Measurements from ENCODE around the gene D2HGDH. TPM values are rescaled to one million over a fixed set of nuclear protein-coding genes. Genes with fewer than 3 reads are reported as not detected.
"Not testable (repeated sequence)": the region's sequence is repeated elsewhere in the genome, so short reads cannot be mapped to it uniquely, and the experiment has no call there.

D2HGDH gene
- total and polyA plus RNA-seq, 2 donors from 2014 or later, result 37.0 to 49.3 TPM

DNA sequence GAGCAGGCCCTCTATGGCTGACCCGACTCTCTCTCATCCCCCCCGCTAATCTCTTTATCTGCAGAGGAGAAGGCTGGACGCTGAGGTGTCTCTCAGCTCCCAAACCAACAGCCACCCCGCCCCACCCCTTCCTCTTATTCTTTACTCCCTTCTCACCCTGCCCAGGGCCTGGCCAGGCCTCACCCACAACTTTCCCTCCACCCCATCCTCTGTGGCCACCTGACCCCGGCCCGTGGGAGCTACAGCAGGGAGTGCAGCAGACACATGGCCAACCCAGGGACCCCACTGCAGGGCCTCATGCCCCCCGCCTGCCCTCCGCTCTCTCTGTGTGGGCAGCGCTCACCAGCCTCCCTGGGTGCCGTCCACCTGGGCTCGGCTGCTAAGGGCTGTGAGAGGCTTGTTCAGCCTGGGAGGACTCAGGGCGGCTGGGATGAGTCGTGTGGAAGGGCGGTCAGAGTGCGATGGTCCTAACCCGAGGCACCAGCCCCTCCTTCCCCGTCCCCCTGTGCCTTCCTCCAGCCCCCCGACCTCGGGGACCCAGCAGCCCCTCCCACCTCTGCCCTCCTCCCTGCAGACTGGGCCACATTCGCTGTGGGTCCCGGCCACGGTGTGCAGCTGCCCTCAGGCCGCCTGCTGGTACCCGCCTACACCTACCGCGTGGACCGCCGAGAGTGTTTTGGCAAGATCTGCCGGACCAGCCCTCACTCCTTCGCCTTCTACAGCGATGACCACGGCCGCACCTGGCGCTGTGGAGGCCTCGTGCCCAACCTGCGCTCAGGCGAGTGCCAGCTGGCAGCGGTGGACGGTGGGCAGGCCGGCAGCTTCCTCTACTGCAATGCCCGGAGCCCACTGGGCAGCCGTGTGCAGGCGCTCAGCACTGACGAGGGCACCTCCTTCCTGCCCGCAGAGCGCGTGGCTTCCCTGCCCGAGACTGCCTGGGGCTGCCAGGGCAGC lies 81.3 kb downstream of the D2HGDH start:
- DNase-seq (peak in 2 of 5 donors; percentile 57 to 72), FAIRE-seq (no peak)
- H3K4me3 ChIP-seq (ENCODE audit: low read length in 3 of 3), result no peak overlapping the region
- H3K36me3 ChIP-seq (ENCODE audit: control insufficient read depth in 2 of 3, insufficient read depth in 3 of 3, low read length in 3 of 3), result no peaks in the 10 kb centered on the region
- H3K4me1 ChIP-seq (ENCODE audit: control insufficient read depth in 2 of 3, insufficient read depth in 2 of 3, low read depth in 1 of 3, low read length in 3 of 3), result peaks cover 0 to 3% (median 0%) of the 10 kb centered on the region in 3 donors
- TF ChIP-seq, protein P1, sequence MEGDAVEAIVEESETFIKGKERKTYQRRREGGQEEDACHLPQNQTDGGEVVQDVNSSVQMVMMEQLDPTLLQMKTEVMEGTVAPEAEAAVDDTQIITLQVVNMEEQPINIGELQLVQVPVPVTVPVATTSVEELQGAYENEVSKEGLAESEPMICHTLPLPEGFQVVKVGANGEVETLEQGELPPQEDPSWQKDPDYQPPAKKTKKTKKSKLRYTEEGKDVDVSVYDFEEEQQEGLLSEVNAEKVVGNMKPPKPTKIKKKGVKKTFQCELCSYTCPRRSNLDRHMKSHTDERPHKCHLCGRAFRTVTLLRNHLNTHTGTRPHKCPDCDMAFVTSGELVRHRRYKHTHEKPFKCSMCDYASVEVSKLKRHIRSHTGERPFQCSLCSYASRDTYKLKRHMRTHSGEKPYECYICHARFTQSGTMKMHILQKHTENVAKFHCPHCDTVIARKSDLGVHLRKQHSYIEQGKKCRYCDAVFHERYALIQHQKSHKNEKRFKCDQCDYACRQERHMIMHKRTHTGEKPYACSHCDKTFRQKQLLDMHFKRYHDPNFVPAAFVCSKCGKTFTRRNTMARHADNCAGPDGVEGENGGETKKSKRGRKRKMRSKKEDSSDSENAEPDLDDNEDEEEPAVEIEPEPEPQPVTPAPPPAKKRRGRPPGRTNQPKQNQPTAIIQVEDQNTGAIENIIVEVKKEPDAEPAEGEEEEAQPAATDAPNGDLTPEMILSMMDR (IDR thresholded peaks at IDR 0.05; ENCODE audit: borderline replicate concordance, extremely low read depth, insufficient read depth), result no peak
- no peak overlapping the region for H3K27ac ChIP-seq (ENCODE audit: low read depth in 2 of 2, low read length in 2 of 2)
- H3K27me3 ChIP-seq (ENCODE audit: control insufficient read depth, insufficient read depth, low read length), result no peaks in the 10 kb centered on the region
- no peak overlapping the region for H3K9ac ChIP-seq (ENCODE audit: low read length in 3 of 3)
- no peaks in the 10 kb centered on the region for H3K9me3 ChIP-seq (ENCODE audit: control insufficient read depth in 2 of 3, insufficient read depth in 1 of 3, low read length in 3 of 3)
- intact Hi-C loops (cut with DNase I), result no loop called here

DNA sequence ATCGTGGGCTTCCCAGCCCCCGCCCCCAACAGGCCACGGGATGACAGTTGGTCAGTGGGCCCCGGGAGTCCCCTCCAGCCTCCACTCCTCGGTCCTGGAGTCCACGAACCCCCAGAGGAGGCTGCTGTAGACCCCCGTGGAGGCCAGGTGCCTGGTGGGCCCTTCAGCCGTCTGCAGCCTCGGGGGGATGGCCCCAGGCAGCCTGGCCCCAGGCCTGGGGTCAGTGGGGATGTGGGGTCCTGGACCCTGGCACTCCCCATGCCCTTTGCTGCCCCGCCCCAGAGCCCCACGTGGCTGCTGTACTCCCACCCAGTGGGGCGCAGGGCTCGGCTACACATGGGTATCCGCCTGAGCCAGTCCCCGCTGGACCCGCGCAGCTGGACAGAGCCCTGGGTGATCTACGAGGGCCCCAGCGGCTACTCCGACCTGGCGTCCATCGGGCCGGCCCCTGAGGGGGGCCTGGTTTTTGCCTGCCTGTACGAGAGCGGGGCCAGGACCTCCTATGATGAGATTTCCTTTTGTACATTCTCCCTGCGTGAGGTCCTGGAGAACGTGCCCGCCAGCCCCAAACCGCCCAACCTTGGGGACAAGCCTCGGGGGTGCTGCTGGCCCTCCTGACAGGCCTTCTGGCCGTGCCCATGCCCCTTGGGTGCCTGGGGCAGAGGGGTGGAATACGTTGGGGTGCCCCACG lies 82.1 kb downstream of the D2HGDH start:
- no peaks in the 10 kb centered on the region for H3K27me3 ChIP-seq (ENCODE audit: control insufficient read depth, insufficient read depth, low read length)
- H3K4me1 ChIP-seq (ENCODE audit: control insufficient read depth in 2 of 3, insufficient read depth in 2 of 3, low read depth in 1 of 3, low read length in 3 of 3), result no peaks in the 10 kb centered on the region
- H3K9me3 ChIP-seq (ENCODE audit: control insufficient read depth in 2 of 3, insufficient read depth in 1 of 3, low read length in 3 of 3), result no peaks in the 10 kb centered on the region
- no peak overlapping the region for H3K27ac ChIP-seq (ENCODE audit: low read depth in 2 of 2, low read length in 2 of 2)
- FAIRE-seq, result no peak
- H3K36me3 ChIP-seq (ENCODE audit: control insufficient read depth in 2 of 3, insufficient read depth in 3 of 3, low read length in 3 of 3), result no peaks in the 10 kb centered on the region
- H3K9ac ChIP-seq (ENCODE audit: low read length in 3 of 3), result no peak overlapping the region
- H3K4me3 ChIP-seq (ENCODE audit: low read length in 3 of 3), result no peak overlapping the region
- intact Hi-C loops (cut with DNase I), result no loop called here
- peak in 1 of 5 donors; percentile 69 for DNase-seq
- TF ChIP-seq, protein P1 (IDR thresholded peaks at IDR 0.05; ENCODE audit: borderline replicate concordance, extremely low read depth, insufficient read depth), result no peak

DNA sequence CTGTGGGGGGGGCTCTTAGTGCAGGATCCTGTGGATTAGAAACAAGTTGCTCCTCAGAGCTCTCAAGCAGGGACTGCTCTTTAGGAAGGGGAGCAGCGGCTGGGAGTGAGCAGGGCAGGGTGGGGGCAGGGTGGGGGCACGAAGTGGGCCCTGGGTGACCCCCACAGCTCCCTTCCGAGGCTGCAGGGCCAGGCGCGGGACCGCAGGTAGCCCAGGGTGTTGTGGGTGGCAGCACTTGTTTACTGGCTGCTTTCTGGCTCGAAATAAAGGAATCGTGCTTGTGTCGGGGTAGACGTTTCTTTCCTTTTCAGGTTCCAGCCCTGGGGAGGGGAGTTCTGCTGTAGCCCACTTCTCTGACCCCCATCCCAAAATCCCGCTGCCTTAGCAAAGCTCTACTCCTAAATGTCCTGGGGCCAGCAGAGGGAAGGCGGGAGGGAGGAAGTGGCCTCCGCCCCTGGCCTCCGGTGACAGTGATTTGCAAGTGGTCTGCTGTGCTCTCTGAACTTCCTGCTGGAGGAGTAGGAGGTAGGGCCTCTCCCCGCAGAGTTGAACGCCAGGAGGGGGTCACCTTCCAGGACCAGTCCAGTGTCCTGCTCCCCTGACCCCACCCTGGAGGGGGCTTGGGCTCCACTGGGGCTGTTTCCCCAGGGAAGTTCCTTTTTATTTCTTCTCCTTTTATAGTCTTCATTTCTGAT lies 82.8 kb downstream of the D2HGDH start:
- H3K4me3 ChIP-seq (ENCODE audit: low read length in 3 of 3), result no peak overlapping the region
- no peak overlapping the region for H3K9ac ChIP-seq (ENCODE audit: low read length in 3 of 3)
- no peak for FAIRE-seq
- no peaks in the 10 kb centered on the region for H3K4me1 ChIP-seq (ENCODE audit: control insufficient read depth in 2 of 3, insufficient read depth in 2 of 3, low read depth in 1 of 3, low read length in 3 of 3)
- no peaks in the 10 kb centered on the region for H3K36me3 ChIP-seq (ENCODE audit: control insufficient read depth in 2 of 3, insufficient read depth in 3 of 3, low read length in 3 of 3)
- H3K9me3 ChIP-seq (ENCODE audit: control insufficient read depth in 2 of 3, insufficient read depth in 1 of 3, low read length in 3 of 3), result no peaks in the 10 kb centered on the region
- no peak overlapping the region for H3K27ac ChIP-seq (ENCODE audit: low read depth in 2 of 2, low read length in 2 of 2)
- intact Hi-C loops (cut with DNase I), result no loop called here
- DNase-seq, result peak in 2 of 5 donors; percentile 52 to 55
- TF ChIP-seq, protein P1 (IDR thresholded peaks at IDR 0.05; ENCODE audit: borderline replicate concordance, extremely low read depth, insufficient read depth), result no peak
- no peaks in the 10 kb centered on the region for H3K27me3 ChIP-seq (ENCODE audit: control insufficient read depth, insufficient read depth, low read length)

DNA sequence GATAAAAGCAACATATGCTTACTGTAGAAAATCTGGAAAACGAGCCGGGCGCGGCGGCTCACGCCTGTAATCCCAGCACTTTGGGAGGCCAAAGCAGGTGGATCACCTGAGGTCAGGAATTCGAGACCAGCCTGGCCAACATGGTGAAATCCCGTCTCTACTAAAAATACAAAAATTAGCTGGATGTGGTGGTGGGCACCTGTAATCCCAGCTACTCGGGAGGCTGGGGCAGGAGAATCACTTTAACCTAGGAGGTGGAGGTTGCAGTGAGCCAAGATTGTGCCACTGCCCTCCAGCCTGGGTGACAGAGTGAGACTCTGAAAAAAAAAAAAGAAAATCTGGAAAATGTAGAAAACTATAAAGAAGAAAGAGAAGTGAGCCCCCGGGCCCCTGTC lies 83.4 kb downstream of the D2HGDH start:
- not testable (repeated sequence) for H3K4me3 ChIP-seq (ENCODE audit: low read length in 3 of 3)

More for the DNA sequence above, 83.4 kb downstream of the D2HGDH start:
- H3K9me3 ChIP-seq (ENCODE audit: control insufficient read depth in 2 of 3, insufficient read depth in 1 of 3, low read length in 3 of 3); H3K36me3 ChIP-seq (ENCODE audit: control insufficient read depth in 2 of 3, insufficient read depth in 3 of 3, low read length in 3 of 3); H3K4me1 ChIP-seq (ENCODE audit: control insufficient read depth in 2 of 3, insufficient read depth in 2 of 3, low read depth in 1 of 3, low read length in 3 of 3); H3K9ac ChIP-seq (ENCODE audit: low read length in 3 of 3); FAIRE-seq; H3K27ac ChIP-seq (ENCODE audit: low read depth in 2 of 2, low read length in 2 of 2); DNase-seq; intact Hi-C loops (cut with DNase I); H3K27me3 ChIP-seq (ENCODE audit: control insufficient read depth, insufficient read depth, low read length): not testable (repeated sequence)

Data from kidney (tissue), 14 donors.